GM19023 (cell line): ENCODE measurements around the gene BRMS1.
"Not testable (repeated sequence)": the region's sequence is repeated elsewhere in the genome, so short reads cannot be mapped to it uniquely, and the experiment has no call there.

Source experiments
- ATAC-seq: cut with Tn5 transposase; IDR thresholded peaks from one replicate; pipeline ENCODE4 v1.9.1; 2021; ENCODE audit warnings: mild to moderate bottlenecking, moderate library complexity; ENCODE audit not compliant: unreplicated experiment

The BRMS1 gene

GRCh38 chr11:66344550-66345315 lies at the start of gene BRMS1:
BRMS1 (minus strand) TSS chr11:66345104; CDS start chr11:66342234, 2,870 bp downstream.
- peak; percentile 60 for ATAC-seq

- no peak for ATAC-seq
These were observed 49.0 kb upstream of the BRMS1 start for GRCh38 chr11:66393954-66394353.

GRCh38 chr11:66391322-66391721 lies 46.4 kb upstream of the BRMS1 start:
- no peak for ATAC-seq

- no peak for ATAC-seq
These were observed 44.0 kb upstream of the BRMS1 start for GRCh38 chr11:66388780-66389386.

- no peak for ATAC-seq
These were observed 41.5 kb upstream of the BRMS1 start for GRCh38 chr11:66386171-66387069.

- not testable (repeated sequence) for ATAC-seq
These were observed 39.4 kb upstream of the BRMS1 start for GRCh38 chr11:66384316-66384715.

- not testable (repeated sequence) for ATAC-seq
These were observed 35.4 kb upstream of the BRMS1 start for GRCh38 chr11:66380264-66380663.

- ATAC-seq, result not testable (repeated sequence)
These were observed 28.9 kb upstream of the BRMS1 start for GRCh38 chr11:66373690-66374287.

GRCh38 chr11:66373265-66373664 lies 28.4 kb upstream of the BRMS1 start:
- no peak for ATAC-seq

- peak; percentile 50 for ATAC-seq
These were observed 26.9 kb upstream of the BRMS1 start, which contains the start of gene SLC29A2 for GRCh38 chr11:66371627-66372415. SLC29A2 (minus strand) TSS chr11:66371760; CDS start chr11:66371591, 169 bp downstream.

GRCh38 chr11:66369073-66369894 lies 24.4 kb upstream of the BRMS1 start:
- ATAC-seq, result no peak

GRCh38 chr11:66368484-66368883 lies 23.6 kb upstream of the BRMS1 start:
- no peak for ATAC-seq

GRCh38 chr11:66367561-66368312 lies 22.8 kb upstream of the BRMS1 start:
- no peak for ATAC-seq

- ATAC-seq, result no peak
These were observed 22.1 kb upstream of the BRMS1 start for GRCh38 chr11:66366844-66367477.

GRCh38 chr11:66365711-66366619 lies 21.1 kb upstream of the BRMS1 start:
- ATAC-seq, result no peak

GRCh38 chr11:66365166-66365565 lies 20.3 kb upstream of the BRMS1 start:
- ATAC-seq, result no peak
